Fibroblast of skin of back (primary cell): ENCODE data around the gene TRIM63.

Source experiments
- DNase-seq: peaks from one replicate; pipeline ENCODE4 v3.0.0-alpha.2; 2013

TRIM63 gene

DNA sequence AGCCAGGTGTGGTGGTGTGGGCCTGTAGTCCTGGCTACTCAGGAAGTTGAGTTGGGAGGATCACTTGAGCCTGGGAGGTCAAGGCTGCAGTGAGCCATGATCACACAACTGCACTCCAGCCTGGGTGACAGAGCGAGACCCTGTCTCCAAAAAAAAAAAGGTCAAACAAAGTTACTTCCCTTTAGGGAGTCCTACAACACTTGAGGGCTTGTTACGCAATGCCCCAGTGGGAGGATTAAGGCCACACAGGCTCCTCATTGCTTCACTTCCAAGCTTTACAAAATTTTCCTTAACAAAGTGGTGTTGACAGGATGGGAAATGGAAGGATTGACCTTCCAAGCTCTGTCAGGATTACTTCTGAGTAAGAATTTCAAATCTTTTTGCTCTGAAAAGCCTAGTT is 52.1 kb downstream of the TRIM63 start:
- no peak for DNase-seq

- DNase-seq, result no peak
Measured at GRCh38 chr1:26014179-26014578, 53.3 kb downstream of the TRIM63 start.

DNA sequence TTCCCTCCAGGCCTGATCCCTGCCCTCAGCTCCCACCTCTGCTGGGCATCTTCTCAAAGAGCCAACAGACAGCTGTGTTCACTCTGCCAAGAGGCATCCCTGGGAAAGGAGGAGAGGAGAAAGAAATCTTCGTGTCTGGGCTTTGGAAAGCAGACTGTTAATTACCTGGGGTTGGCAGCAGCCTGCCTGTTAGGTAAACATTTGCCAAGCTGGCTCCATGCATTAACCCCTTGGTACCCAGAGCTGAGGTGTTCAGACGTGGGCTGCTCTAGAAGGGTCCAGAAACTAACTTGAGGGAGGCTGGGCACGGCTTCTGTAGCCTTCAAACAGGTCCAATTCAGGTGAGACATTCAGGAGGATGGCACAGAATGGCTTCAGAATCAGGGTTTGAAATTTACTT is 54.6 kb downstream of the TRIM63 start:
- DNase-seq, result no peak

DNA sequence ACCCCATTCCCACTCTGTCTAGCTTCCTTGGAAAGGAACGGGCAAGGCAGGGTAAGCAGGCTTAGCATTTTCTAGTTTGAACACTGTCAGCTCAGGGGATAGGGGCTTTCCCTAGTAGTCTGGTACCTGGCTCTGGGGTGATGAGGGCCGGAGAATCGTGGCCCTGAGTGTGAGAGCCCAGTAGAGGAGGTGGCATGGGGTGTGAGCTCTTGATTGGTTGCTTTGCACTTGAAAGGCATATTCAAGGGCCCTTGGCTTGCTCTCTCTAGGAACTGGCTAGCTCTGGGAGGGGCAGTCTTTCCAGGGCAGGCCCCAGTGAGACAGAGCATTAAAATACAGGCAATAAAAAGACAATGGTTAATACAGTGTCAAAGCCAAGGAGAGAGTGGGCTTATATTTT is 56.6 kb downstream of the TRIM63 start:
- no peak for DNase-seq

DNA sequence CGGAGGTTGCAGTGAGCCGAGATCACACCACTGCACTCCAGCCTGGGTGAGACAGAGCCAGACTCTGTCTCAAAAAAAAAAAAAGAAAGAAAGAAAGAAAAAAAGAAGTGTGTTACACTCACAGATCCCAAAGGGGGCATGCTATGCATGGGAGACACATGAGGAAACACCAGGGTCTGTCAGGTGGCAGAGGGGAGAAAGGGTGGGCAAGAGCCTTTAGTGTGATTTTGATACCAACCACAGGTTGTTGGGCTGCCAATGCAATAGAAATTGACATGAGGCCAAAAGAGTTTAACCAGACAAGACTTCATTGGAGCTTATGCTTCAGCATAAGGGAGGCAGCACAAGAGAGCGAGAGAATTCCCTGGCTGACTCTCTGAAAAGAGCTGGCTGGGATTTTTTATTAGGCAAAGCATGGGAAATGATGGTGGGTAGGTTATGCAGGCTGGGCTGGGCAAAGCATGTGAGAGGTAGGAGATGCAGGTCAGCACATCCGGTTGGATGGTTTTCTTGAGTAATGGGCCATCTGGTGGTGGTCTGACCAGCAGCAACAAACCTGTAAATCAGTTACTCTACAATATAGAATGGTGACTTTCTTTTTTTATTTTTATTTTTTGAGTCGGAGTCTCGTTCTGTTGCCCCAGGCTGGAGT is 57.5 kb downstream of the TRIM63 start:
- DNase-seq, result no peak

- no peak for DNase-seq
Measured at GRCh38 chr1:26006710-26007109, 60.7 kb downstream of the TRIM63 start.

- no peak for DNase-seq
Measured at GRCh38 chr1:26005434-26006105, 61.9 kb downstream of the TRIM63 start.

GRCh38 chr1:26003756-26004155 is 63.7 kb downstream of the TRIM63 start:
- no peak for DNase-seq

DNA sequence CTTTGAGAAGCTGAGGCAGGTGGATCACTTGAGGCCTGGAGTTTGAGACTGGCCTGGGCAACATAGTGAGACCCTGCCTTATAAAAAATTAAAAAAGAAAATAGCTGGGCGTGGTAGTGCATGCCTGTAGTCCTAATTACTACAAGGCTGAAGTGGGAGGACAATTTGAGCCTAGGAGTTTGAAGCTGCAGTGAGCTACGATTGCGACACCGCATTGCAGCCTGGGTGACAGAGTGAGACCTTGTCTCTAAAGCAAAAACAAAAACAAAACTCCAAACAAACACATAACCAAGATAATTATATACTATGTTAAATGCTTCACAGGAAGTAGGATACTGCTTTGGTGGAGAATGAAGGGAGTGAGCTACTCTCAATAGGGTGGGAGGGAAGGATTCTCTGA is 64.2 kb downstream of the TRIM63 start:
- DNase-seq, result no peak
